ENCODE data around the gene AP2S1.
"Not testable (repeated sequence)": the region's sequence is repeated elsewhere in the genome, so short reads cannot be mapped to it uniquely, and the experiment has no call there.

Gene AP2S1

DNA sequence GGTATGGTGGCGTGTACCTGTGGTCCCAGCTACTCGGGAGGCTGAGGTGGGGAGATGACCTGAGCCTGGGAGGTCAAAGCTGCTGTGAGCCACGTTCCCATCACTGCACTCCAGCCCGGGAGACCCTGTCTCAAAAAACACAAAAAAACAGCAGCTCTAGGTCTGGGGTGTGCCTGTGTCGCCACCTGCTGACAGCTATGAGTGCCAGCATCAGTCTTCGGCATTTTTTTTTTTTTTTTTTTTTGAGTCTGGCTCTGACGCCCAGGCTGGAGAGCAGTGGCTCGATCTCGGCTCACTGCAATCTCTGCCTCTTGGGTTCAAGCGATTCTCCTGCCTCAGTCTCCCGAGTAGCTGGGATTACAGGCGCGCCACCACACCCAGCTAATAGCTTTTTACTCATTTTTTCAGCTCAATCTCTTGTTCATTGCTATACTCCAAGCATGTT lies 10.1 kb downstream of the AP2S1 start:
- DNase-seq, result peak; percentile 56

DNA sequence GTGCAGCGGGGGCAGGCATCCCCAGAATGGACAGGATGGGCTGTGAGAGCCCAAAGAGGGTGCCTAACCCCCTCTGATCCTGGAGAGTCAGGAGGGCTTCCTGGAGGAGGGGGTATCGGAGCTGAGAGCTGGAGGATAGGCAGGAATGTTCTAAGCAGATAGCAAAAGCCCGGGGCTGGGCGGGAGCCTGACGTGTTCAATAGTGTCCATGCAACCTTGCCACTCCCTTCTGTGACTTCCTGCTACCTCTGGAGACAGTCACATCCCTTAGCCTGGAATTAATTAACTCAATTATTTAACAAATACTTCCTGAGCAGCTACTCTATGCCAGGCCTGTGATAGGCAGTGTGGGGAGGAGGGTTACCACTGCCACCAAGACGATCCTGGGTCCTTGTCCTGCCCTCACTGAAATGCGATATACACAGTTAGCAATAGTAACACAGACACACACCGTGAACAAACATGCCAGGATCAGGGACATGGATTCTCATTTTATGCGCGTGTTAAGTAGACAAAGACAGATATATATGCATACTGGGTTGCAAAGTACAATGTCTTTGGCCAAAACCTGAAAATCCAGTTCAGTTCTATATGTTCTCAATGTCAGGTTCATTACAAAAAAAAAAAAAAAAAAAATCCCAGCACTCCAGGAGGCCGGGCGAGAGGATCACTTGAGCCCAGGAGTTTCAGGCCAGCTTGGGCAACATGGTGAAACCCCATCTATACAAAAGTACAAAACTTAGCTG lies 10.7 kb downstream of the AP2S1 start:
- peak; percentile 38 for DNase-seq

DNA sequence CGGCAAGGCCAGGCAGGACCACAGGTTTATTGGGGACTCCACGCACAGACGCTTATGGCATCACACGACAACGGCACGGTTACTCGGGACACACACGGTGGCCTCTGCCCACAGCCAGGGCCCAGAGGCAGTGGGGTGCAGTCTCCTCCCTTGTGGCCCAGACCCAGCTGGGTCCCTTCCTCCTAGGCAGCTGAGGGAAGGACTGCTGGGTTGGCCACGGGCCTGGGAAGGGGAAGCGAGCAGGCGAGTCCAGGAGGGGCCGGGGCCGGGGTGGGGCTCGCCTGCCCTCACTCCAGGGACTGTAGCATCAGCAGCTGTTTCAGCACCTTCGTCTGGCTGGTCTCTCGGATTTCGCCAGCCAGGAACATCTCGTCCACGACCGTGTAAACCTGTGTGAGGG lies 12.5 kb downstream of the AP2S1 start:
- no peak for DNase-seq

DNA sequence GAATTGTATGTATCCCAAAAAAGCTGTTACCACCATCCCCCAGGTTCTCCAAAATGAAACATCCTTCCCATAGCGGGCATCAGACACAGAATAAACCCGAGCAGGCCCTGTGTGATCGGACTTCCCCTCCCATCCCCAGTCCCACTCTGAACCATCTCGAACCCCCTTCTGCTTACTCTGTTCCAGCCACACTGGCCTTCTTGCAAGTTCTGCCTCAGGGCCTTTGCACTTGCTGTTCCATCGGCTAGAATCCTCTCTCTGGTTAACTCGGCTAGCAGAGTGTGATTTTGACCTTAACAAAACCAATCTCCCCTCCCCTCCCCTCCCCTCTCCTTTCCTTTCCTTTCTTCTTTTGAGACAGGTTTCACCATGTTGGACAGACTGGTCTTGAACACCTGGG lies 15.7 kb downstream of the AP2S1 start:
- DNase-seq, result no peak

GRCh38 chr19:46834121-46834520 lies 16.5 kb downstream of the AP2S1 start:
- no peak for DNase-seq

DNA sequence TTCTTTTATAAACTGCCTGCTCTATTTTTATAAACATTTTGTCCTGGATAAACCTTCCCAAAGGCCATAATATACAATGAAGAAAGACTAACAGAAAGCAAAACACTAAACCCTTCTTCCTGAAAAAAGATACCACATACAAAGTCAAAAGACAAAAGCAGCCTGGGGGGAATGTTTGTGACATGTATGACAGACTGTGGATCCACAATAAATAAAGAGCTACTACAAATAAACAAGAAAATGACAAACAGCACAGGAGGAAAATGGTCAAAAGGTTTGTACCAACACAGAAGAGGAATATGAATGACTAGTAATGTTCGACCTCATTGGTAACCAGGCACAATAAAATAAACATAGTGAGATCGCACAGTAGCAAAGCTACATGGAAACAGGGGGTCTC lies 19.8 kb downstream of the AP2S1 start:
- DNase-seq, result no peak

GRCh38 chr19:46828484-46828883 lies 22.2 kb downstream of the AP2S1 start:
- DNase-seq, result no peak

GRCh38 chr19:46825731-46826055 lies 25.0 kb downstream of the AP2S1 start:
- no peak for DNase-seq

DNA sequence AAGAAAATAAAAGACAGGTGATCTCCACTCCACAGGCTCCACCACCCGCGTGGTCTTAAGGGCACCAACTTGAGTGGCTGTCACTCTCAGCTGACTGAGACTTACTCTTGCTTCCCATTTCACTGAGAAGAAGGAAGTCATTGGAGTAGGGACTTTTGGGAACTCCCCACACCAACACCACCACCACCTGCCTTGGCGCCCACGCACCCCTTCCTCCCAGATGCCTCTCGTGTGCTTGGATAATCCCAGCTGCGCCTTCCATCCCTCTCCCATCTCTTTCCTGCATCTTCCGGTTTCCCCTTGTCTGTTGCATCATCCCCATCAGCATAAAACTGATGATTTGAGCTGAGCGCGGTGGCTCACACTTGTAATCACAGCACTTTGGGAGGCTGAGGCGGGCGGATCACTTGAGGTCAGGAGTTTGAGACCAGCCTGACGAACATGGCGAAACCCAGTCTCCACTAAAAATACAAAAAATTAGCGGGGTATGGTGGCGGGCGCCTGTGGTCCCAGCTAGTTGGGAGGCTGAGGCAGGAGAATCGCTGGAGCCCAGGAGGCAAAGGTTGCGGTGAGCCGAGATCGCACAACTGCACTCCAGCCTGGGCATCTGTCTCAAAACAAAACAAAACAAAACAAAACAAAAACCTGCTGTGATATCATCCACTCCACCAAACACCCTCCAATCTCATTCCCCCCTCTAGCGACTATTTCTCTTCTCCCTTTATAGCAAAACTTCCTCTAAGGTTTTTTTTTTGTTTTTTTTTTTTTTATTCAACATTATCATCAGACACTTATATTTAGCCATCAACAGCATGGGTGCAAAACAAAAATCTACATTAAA lies 25.5 kb downstream of the AP2S1 start:
- no peak for DNase-seq

- DNase-seq, result no peak
Observed at GRCh38 chr19:46823049-46823448, 27.6 kb downstream of the AP2S1 start.

DNA sequence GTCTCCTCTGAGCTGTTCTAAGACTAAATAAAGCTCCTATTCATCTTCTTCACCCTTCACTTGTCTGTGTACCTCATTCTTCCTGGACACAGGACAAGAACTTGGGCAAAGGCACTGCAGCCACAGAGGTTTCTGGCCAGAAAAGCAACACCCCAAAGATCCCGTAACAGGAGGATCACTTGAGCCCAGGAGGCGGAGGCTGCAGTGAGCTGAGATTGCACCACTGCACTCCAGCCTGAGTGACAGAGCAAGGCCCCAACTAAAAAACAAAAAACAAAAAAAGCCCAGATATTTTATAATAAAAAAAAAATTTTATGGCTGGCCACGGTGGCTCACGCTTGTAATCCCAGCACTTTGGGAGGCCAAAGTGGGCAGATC lies 28.2 kb downstream of the AP2S1 start:
- DNase-seq, result not testable (repeated sequence)

- no peak for DNase-seq
Observed at GRCh38 chr19:46821512-46822409, 28.9 kb downstream of the AP2S1 start.

GRCh38 chr19:46818812-46819211 lies 31.8 kb downstream of the AP2S1 start:
- DNase-seq, result no peak

DNA sequence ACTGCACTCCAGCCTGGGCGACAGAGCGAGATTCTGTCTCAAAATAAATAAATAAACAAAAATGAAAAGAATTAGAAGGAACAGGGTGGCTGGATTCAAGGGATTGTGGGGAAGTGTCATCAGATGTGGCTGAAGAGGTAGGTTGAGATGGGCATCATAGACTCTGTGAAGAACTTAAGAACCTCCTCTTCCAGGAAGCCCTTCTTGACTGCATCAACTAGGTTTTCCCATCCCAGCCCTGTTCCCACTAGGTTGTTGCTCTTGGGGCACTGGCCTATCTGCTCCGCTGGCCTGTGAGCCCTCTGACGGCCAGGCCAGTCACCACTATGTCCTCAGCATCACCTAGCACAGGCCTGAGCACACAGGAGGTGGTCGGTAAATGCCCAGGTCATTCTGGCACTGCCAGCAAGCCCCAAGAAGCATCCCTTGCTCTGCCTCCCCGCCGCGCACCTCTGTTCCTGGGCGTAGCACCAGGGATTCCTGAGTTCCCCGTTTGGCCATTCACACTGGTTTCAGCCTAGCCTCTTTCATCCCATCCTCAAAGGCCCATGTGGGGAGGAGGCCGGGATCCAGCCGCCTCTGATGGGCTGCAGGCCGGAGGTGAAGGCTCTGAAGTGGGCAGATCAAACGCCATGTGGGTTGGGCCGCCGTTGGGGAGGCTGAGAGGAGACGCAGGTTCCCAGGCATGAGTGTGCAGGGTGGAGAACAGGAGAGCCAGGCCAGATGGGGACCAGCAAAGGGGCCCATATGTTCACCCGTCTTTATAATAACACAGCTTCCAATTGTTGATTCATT lies 34.6 kb downstream of the AP2S1 start:
- DNase-seq, result no peak

DNA sequence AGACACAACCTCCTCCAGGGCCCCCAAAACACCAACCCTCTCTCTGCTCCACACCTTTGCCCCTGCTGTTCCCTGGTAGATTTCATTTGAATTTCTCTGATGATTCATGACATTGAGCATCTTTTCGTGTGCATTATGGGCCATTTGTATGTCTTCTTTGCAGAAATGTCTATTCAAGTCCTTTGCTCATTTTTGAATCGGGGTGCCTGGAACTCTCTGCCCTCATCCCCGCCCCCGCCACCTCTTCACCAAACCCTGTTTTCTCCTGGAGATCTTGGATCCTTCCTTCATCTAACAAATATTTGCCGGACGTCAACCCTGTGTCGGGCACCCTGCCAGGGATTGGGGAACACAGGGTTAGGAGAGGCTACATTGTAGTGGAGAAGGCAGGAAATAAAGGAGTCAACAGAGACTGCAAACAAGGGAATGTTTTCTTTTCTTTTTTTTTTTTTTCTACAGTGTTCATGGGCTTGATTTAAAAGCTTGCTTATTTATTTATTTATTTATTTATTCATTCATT lies 36.7 kb downstream of the AP2S1 start:
- no peak for DNase-seq

DNA sequence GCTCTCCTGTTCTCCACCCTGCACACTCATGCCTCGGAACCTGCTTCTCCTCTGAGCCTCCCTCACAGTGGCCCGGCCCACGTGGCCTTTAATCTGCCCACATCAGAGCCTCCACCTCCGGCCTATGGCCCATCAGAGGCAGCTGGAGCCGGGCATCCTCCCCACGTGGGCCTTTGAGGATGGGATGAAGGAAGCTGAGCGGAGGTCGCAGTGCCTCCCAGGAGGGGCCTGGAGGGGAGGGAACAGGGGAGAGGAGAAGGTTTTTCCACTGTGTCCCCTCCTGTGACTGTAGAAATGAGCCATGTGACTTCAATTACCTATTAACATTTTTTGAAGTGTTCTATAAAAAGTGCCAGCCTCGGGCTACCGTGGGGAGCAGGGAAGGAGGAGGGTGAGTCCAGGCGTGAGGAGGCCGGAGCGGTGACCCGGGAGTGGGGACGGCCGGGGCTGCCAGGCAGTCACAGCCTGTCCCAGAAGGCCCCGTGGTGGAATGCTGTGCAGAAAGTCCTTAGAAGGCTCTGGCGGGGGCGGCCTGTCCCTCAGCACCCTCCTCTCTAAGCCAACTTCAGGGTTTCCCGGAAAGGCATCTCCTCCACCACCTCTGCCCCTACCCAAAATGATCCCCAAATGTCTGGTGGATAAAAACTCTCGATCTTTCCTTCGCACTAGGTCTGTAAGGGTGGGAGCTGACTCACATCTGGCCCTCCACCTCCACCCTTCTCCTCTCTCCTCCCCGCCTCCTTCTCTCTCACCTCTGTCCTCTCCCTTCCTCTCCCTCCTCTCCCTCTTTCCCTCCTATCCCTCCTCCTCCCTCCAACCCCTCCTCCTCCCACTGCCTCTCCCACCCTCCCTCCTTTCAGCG lies 37.4 kb downstream of the AP2S1 start:
- no peak for DNase-seq

GRCh38 chr19:46809534-46810272 lies 40.9 kb downstream of the AP2S1 start:
- no peak for DNase-seq

- no peak for DNase-seq
Observed at GRCh38 chr19:46806656-46807055, 44.0 kb downstream of the AP2S1 start.

GRCh38 chr19:46804432-46804831 lies 46.2 kb downstream of the AP2S1 start:
- DNase-seq, result not testable (repeated sequence)

- DNase-seq, result no peak
Observed at GRCh38 chr19:46803555-46803954, 47.1 kb downstream of the AP2S1 start.

DNA sequence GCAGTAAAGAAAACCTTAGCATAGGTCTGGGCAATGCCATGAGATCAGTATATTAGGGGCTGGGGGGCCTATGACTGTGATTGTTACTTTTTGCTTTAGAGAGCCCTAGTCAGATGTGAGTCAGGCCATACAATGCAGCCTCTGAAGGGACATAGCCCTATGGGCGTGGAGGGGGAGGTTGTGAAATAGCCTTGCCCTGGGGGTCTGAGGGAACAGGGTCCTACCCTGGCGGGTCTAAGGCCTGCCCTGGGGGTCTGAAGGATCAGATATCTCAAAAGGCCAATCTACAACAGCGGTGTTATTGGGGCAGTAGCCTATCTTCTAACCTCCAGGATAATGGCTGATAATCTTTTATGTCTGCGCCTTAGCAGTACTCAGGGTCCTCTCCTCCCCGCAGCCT lies 48.5 kb downstream of the AP2S1 start:
- no peak for DNase-seq
